Osteocyte (in vitro differentiated cells): Measurements from ENCODE around the gene THEMIS2. TPM values are rescaled to one million over a fixed set of nuclear protein-coding genes. Genes with fewer than 3 reads are reported as not detected.

Experiments
- DNase-seq: peaks from one replicate; pipeline ENCODE4 v3.0.0; 2021; ENCODE audit warnings: mixed read lengths; ENCODE audit not compliant: unreplicated experiment; ENCODE audit errors: extremely low spot score
- H3K27ac Mint-ChIP-seq: one replicate; pipeline ENCODE4 v1.8.0; 2021; ENCODE audit warnings: mild to moderate bottlenecking, mixed read lengths; ENCODE audit not compliant: unreplicated experiment
- H3K27me3 Mint-ChIP-seq: one replicate; pipeline ENCODE4 v1.8.0; 2021; ENCODE audit warnings: mixed read lengths; ENCODE audit not compliant: unreplicated experiment
- H3K36me3 Mint-ChIP-seq: one replicate; pipeline ENCODE4 v1.8.0; 2021; ENCODE audit warnings: mixed read lengths; ENCODE audit not compliant: unreplicated experiment
- H3K4me1 Mint-ChIP-seq: one replicate; pipeline ENCODE4 v1.8.0; 2021; ENCODE audit warnings: mixed read lengths; ENCODE audit not compliant: unreplicated experiment
- H3K4me3 Mint-ChIP-seq: one replicate; pipeline ENCODE4 v1.8.0; 2021; ENCODE audit warnings: mild to moderate bottlenecking, moderate library complexity, mixed read lengths; ENCODE audit not compliant: unreplicated experiment
- H3K9me3 Mint-ChIP-seq: one replicate; pipeline ENCODE4 v1.8.0; 2021; ENCODE audit warnings: mixed read lengths; ENCODE audit not compliant: unreplicated experiment
- total RNA-seq: library from RNA; stranded (reverse); gene quantifications from 2 replicates; pipeline ENCODE4 v1.2.1, GENCODE V29; 2021
- TF ChIP-seq, protein P1 (sequence below): fragments of 200-600 bp; sonication (generic); IDR thresholded peaks from 2 replicates; pipeline ENCODE4 v1.5.0; 2021; ENCODE audit warnings: antibody characterized with exemption, mild to moderate bottlenecking, moderate library complexity

THEMIS2 gene
- total RNA-seq, 1 donor from 2014 or later = 4.0 TPM

GRCh38 chr1:27889506-27889905 lies 17.2 kb downstream of the THEMIS2 start:
- TF ChIP-seq, protein P1, sequence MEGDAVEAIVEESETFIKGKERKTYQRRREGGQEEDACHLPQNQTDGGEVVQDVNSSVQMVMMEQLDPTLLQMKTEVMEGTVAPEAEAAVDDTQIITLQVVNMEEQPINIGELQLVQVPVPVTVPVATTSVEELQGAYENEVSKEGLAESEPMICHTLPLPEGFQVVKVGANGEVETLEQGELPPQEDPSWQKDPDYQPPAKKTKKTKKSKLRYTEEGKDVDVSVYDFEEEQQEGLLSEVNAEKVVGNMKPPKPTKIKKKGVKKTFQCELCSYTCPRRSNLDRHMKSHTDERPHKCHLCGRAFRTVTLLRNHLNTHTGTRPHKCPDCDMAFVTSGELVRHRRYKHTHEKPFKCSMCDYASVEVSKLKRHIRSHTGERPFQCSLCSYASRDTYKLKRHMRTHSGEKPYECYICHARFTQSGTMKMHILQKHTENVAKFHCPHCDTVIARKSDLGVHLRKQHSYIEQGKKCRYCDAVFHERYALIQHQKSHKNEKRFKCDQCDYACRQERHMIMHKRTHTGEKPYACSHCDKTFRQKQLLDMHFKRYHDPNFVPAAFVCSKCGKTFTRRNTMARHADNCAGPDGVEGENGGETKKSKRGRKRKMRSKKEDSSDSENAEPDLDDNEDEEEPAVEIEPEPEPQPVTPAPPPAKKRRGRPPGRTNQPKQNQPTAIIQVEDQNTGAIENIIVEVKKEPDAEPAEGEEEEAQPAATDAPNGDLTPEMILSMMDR = no peak
- H3K9me3 Mint-ChIP-seq = no peaks in the 10 kb centered on the region
- H3K27me3 Mint-ChIP-seq = no peaks in the 10 kb centered on the region
- no peak for DNase-seq
- peaks cover 20% of the 10 kb centered on the region for H3K36me3 Mint-ChIP-seq
- H3K4me3 Mint-ChIP-seq = no peak overlapping the region
- H3K27ac Mint-ChIP-seq = no peak overlapping the region
- H3K4me1 Mint-ChIP-seq = no peaks in the 10 kb centered on the region

DNA sequence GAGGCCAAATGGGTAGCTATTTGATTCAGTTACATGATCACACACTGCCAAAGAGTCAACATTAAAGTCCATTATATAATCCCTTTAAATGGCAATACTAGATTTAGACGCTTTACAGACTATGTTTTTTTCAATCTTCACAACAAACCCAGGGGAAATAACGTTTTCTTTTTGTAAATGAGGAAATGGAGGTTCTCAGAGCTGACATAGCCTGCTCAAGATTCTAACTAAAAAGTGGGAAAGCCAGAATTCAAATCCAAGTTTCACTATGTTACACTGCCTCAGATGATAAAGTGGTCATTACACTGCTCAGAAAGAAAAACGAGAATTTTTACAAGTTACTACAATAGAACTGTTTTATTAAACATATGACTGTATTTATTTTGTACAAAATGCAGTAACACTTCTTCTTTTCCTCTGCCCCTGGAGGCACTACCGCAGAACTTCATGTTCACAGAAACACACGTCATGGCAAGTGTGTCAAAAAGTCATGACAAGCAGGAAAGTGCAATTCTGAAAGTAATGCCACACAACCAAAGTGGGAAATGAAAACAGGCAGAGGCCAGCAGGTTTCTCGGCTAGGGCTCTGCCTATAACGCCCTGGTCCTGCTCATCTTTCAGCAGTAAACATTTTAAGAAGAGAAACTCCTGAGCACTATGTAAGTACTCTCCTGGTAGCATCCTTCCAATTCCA lies 19.0 kb downstream of the THEMIS2 start:
- Mint-ChIP-seq H3K27ac (no peak overlapping the region), H3K4me1 (no peaks in the 10 kb centered on the region), H3K4me3 (no peak overlapping the region), H3K9me3 (no peaks in the 10 kb centered on the region), H3K36me3 (peaks cover 32% of the 10 kb centered on the region), H3K27me3 (no peaks in the 10 kb centered on the region)
- no peak for DNase-seq
- TF ChIP-seq, protein P1 = no peak

GRCh38 chr1:27894521-27894920 lies 22.2 kb downstream of the THEMIS2 start:
- TF ChIP-seq, protein P1 = no peak
- no peak overlapping the region for H3K4me3 Mint-ChIP-seq
- H3K36me3 Mint-ChIP-seq = peaks cover 36% of the 10 kb centered on the region

GRCh38 chr1:27906759-27907158 lies 34.4 kb downstream of the THEMIS2 start:
- DNase-seq = no peak
- Mint-ChIP-seq H3K4me1 (peaks cover 2% of the 10 kb centered on the region), H3K27ac (no peak overlapping the region), H3K36me3 (peaks cover 23% of the 10 kb centered on the region), H3K4me3 (no peak overlapping the region), H3K27me3 (no peaks in the 10 kb centered on the region), H3K9me3 (no peaks in the 10 kb centered on the region)
- TF ChIP-seq, protein P1 = no peak

More at GRCh38 chr1:27894521-27894920, 22.2 kb downstream of the THEMIS2 start:
- Mint-ChIP-seq H3K27me3 (no peaks in the 10 kb centered on the region), H3K4me1 (no peaks in the 10 kb centered on the region), H3K27ac (no peak overlapping the region), H3K9me3 (no peaks in the 10 kb centered on the region)
- no peak for DNase-seq

DNA sequence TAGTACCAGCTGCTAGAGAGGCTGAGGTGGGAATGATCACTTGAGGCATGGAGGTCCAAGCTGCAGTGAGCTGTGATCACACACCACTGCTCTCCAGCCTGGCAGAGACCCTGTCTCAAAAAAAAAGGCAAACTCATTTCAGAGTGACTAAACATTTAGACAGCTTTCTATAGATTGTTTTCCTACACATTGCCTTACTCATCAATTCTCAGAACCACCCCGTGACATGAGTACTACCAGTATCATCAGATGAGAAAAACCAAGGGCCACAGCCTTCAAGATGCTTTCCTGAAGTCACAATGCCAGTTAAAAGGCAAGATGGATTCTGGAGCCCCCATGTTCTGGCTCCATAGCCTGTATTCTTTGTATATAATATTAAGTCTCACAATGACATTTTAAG lies 40.1 kb downstream of the THEMIS2 start:
- no peak overlapping the region for H3K4me3 Mint-ChIP-seq
- peaks cover 11% of the 10 kb centered on the region for H3K36me3 Mint-ChIP-seq
- no peak for DNase-seq
- H3K4me1 Mint-ChIP-seq = peaks cover 9% of the 10 kb centered on the region
- H3K9me3 Mint-ChIP-seq = no peaks in the 10 kb centered on the region
- peaks cover 3% of the 10 kb centered on the region for H3K27me3 Mint-ChIP-seq
- H3K27ac Mint-ChIP-seq = no peak overlapping the region
- TF ChIP-seq, protein P1 = no peak
